K562 (cell line): ENCODE measurements around the gene GPR37L1. TPM values are rescaled to one million over a fixed set of nuclear protein-coding genes. Genes with fewer than 3 reads are reported as not detected.
A peak's percentile ranks its signal among the peaks of the same experiment; 100 is the strongest.

Experiments
- ARNT ChIP-seq, 2 experiments: fragments of 450-650 bp; IDR thresholded peaks; 2 replicates each; pipeline ENCODE4 v1.6.1; 2016; ENCODE audit warnings: mild to moderate bottlenecking in 1 of 2
- BHLHE40 ChIP-seq: IDR thresholded peaks from 2 replicates; pipeline ENCODE4 v1.6.1; 2011; ENCODE audit warnings: low read length, improper control_type of control experiment
- BRCA1 ChIP-seq, 2 experiments: fragments of 450-650 bp in 1 of 2; sonication (generic) in 1 of 2; formaldehyde crosslinking in 1 of 2; IDR thresholded peaks; 2 replicates each; pipeline versions ENCODE4 v1.5.0 to v1.6.1; 2017 to 2020; ENCODE audit warnings: mild to moderate bottlenecking in 1 of 2, missing genetic modification reagents in 1 of 2
- CC2D1A ChIP-seq: fragments of 450-650 bp; IDR thresholded peaks from 2 replicates; pipeline ENCODE4 v1.6.1; 2017; ENCODE audit warnings: mild to moderate bottlenecking
- CCNT2 ChIP-seq: IDR thresholded peaks from 2 replicates; pipeline ENCODE4 v1.6.1; 2011; ENCODE audit warnings: borderline replicate concordance, low read depth, mild to moderate bottlenecking, moderate library complexity, mixed read lengths, low read length; ENCODE audit not compliant: insufficient read length; ENCODE audit errors: extremely low read depth
- GABPB1 ChIP-seq: sonication (generic); formaldehyde crosslinking; IDR thresholded peaks from 2 replicates; pipeline ENCODE4 v1.8.0; 2022; ENCODE audit warnings: mild to moderate bottlenecking, missing genetic modification reagents
- GATA2 ChIP-seq: sonication (generic); formaldehyde crosslinking; IDR thresholded peaks from 2 replicates; pipeline ENCODE4 v1.4.0; 2020; ENCODE audit warnings: mild to moderate bottlenecking, missing genetic modification reagents
- HNRNPK ChIP-seq: fragments of 200-400 bp; formaldehyde crosslinking; IDR thresholded peaks from one replicate; pipeline ENCODE4 v1.6.1; 2018; ENCODE audit warnings: mild to moderate bottlenecking, low read depth, low read length; ENCODE audit not compliant: poor library complexity, severe bottlenecking
- HNRNPLL ChIP-seq: fragments of 200-400 bp; formaldehyde crosslinking; IDR thresholded peaks from 2 replicates; pipeline ENCODE4 v1.6.1; 2017; ENCODE audit warnings: low read length, low read depth, mild to moderate bottlenecking; ENCODE audit not compliant: poor library complexity, severe bottlenecking
- MBD2 ChIP-seq: sonication (generic); IDR thresholded peaks from 2 replicates; pipeline ENCODE4 v1.6.1; 2016; ENCODE audit warnings: low read depth, borderline replicate concordance
- MCM2 ChIP-seq: fragments of 450-650 bp; IDR thresholded peaks from 2 replicates; pipeline ENCODE4 v1.6.1; 2017; ENCODE audit warnings: low read depth, mild to moderate bottlenecking
- MIER1 ChIP-seq: fragments of 450-650 bp; IDR thresholded peaks from 2 replicates; pipeline ENCODE4 v1.6.1; 2016; ENCODE audit warnings: antibody characterized with exemption, mild to moderate bottlenecking, low read depth
- NR4A1 ChIP-seq, 2 experiments: fragments of 250-450 bp in 1 of 2; fragments of 450-650 bp in 1 of 2; sonication (Bioruptor Pico) in 1 of 2; IDR thresholded peaks; 2 replicates each; pipeline versions ENCODE4 v1.4.0 to v1.6.1; 2016 to 2020; ENCODE audit warnings: mild to moderate bottlenecking in 2 of 2, missing compliant biosample characterization in 1 of 2, missing genetic modification characterization in 1 of 2, moderate library complexity in 1 of 2
- OTX1 ChIP-seq: fragments of 450-650 bp; formaldehyde crosslinking; IDR thresholded peaks from 2 replicates; pipeline ENCODE4 v1.4.0; 2022; ENCODE audit warnings: mild to moderate bottlenecking
- POLR2B ChIP-seq: fragments of 450-650 bp; IDR thresholded peaks from 2 replicates; pipeline ENCODE4 v1.6.1; 2018; ENCODE audit warnings: low read depth; ENCODE audit not compliant: partially characterized antibody
- POLR3A ChIP-seq: IDR thresholded peaks from 2 replicates; pipeline ENCODE4 v1.6.1; 2011; ENCODE audit warnings: borderline replicate concordance, mild to moderate bottlenecking, moderate library complexity; ENCODE audit not compliant: insufficient read length, insufficient read depth; ENCODE audit errors: extremely low read depth
- PRMT5 ChIP-seq: sonication (generic); formaldehyde crosslinking; IDR thresholded peaks from 2 replicates; pipeline ENCODE4 v1.5.0; 2020; ENCODE audit warnings: missing genetic modification reagents
- RB1 ChIP-seq: fragments of 450-650 bp; IDR thresholded peaks from 2 replicates; pipeline ENCODE4 v1.6.1; 2017; ENCODE audit warnings: low read depth, mild to moderate bottlenecking
- RCOR1 ChIP-seq, 2 experiments: IDR thresholded peaks; 2 replicates each; pipeline ENCODE4 v1.6.1; 2012; ENCODE audit warnings: low read depth in 2 of 2, low read length in 2 of 2, borderline replicate concordance in 1 of 2, improper control_type of control experiment in 1 of 2
- SIRT6 ChIP-seq: IDR thresholded peaks from one replicate; pipeline ENCODE4 v1.6.1; 2012; ENCODE audit warnings: low read depth, mild to moderate bottlenecking, control low read depth, inconsistent platforms, low read length, moderate library complexity
- SNIP1 ChIP-seq: fragments of 450-650 bp; IDR thresholded peaks from 2 replicates; pipeline ENCODE4 v1.7.1; 2017; ENCODE audit warnings: low read depth, mild to moderate bottlenecking
- THRAP3 ChIP-seq: fragments of 450-650 bp; IDR thresholded peaks from 2 replicates; pipeline ENCODE4 v1.6.1; 2016; ENCODE audit warnings: mild to moderate bottlenecking, inconsistent platforms, borderline replicate concordance
- ZBTB9 ChIP-seq: fragments of 450-650 bp; formaldehyde crosslinking; IDR thresholded peaks from 2 replicates; pipeline ENCODE4 v1.4.0; 2020; ENCODE audit warnings: mild to moderate bottlenecking, moderate library complexity
- ZNF121 ChIP-seq: sonication (generic); formaldehyde crosslinking; conservative IDR thresholded peaks from 2 replicates; pipeline ENCODE4 v1.8.0; 2022; ENCODE audit warnings: missing genetic modification reagents
- ZNF3 ChIP-seq: fragments of 250-450 bp; sonication (Bioruptor Pico); IDR thresholded peaks from 2 replicates; pipeline ENCODE4 v1.5.0; 2021; ENCODE audit warnings: mild to moderate bottlenecking, moderate library complexity
- ZNF445 ChIP-seq: fragments of 250-450 bp; sonication (Bioruptor Pico); IDR thresholded peaks from 2 replicates; pipeline ENCODE4 v1.4.0; 2020; ENCODE audit warnings: low read depth, mild to moderate bottlenecking, moderate library complexity
- ZNF740 ChIP-seq, 3 experiments: fragments of 200-800 bp in 1 of 3; sonication (Bioruptor generic) in 1 of 3; sonication (generic) in 1 of 3; formaldehyde crosslinking in 1 of 3; IDR thresholded peaks; 2 replicates each; pipeline versions ENCODE4 v1.6.1 to v1.8.0; 2016 to 2022; ENCODE audit warnings: mild to moderate bottlenecking in 2 of 3, missing compliant biosample characterization in 2 of 3, missing genetic modification characterization in 2 of 3, missing genetic modification reagents in 1 of 3
- ZNF76 ChIP-seq: fragments of 250-450 bp; sonication (Bioruptor Pico); IDR thresholded peaks from 2 replicates; pipeline ENCODE4 v1.4.0; 2020; ENCODE audit warnings: mild to moderate bottlenecking, moderate library complexity, borderline replicate concordance
- polyA plus RNA-seq, 8 experiments: library from polyadenylated mRNA; depleted of rRNA in 4 of 8; stranded (reverse) in 5 of 8; unstranded in 3 of 8; fragments of >200 nt; fragmentation: Nextera tagmentation in 2 of 8; fragmentation: Illumina TruSeq in 1 of 8; extraction: Ambion mirVana in 2 of 8; extraction: Trizol in 1 of 8; gene quantifications; 2 replicates each; pipeline versions ENCODE4 v1.2.1 to v1.2.3, GENCODE V29; 2011 to 2014; ENCODE audit warnings: inconsistent platforms in 1 of 8, missing spikeins in 1 of 8
- total RNA-seq, 7 experiments: library from RNA; depleted of rRNA in 6 of 7; stranded (reverse); fragments of >200 nt in 6 of 7; fragmentation: Illumina TruSeq in 2 of 7; extraction: Trizol in 2 of 7; gene quantifications; 2 replicates each; pipeline versions ENCODE4 v1.2.1 to v1.2.3, GENCODE V29; 2011 to 2021; ENCODE audit warnings: low replicate concordance in 1 of 7

The GPR37L1 gene
- total and polyA plus RNA-seq, 9 of the 15 experiments (the other 6 are each of a cell fraction or from before 2014, with no cell fraction given), result not detected

GRCh38 chr1:202117898-202118371 lies 4.8 kb upstream of the GPR37L1 start (continued):
- 0 out of 2 replicates have a peak, but pooled peaks have one; percentile 52 for TF ChIP-seq BHLHE40
- TF ChIP-seq ZNF76 (CRISPR knock-in tag), result no peak
- TF ChIP-seq CC2D1A, result peak; percentile 62; the same call in 1 of the 2 replicates
- TF ChIP-seq ZBTB9 (CRISPR knock-in tag), result peak; percentile 66; the same call in 1 of the 2 replicates
- TF ChIP-seq RCOR1 (IDR thresholded peaks at IDR 0.05; ENCODE audit: borderline replicate concordance in 1 of 2, low read depth in 2 of 2, low read length in 2 of 2), result peak; percentile 70 to 99
- TF ChIP-seq ZNF121, result 0 out of 2 replicates have a peak, but pooled peaks have one; percentile 39
- no peak for TF ChIP-seq MCM2
- no peak for TF ChIP-seq HNRNPLL
- TF ChIP-seq ARNT (IDR thresholded peaks at IDR 0.05), result peak; percentile 54 to 92; a peak in 2 of 4 replicates
- no peak for TF ChIP-seq MBD2
- no peak for TF ChIP-seq POLR2B
- TF ChIP-seq GABPB1, result no peak
- no peak for TF ChIP-seq PRMT5
- no peak for TF ChIP-seq SNIP1
- TF ChIP-seq RB1, result 0 out of 2 replicates have a peak, but pooled peaks have one; percentile 31
- TF ChIP-seq POLR3A, result peak; percentile 44
- TF ChIP-seq BRCA1 (IDR thresholded peaks at IDR 0.05), result no peak
- TF ChIP-seq BRCA1 (CRISPR knock-in tag; IDR thresholded peaks at IDR 0.05), result no peak
- no peak for TF ChIP-seq OTX1 (CRISPR knock-in tag)
- no peak for TF ChIP-seq ZNF3 (CRISPR knock-in tag)
- peak; percentile 82 for TF ChIP-seq CCNT2
- TF ChIP-seq SIRT6, result no peak
- no peak for TF ChIP-seq NR4A1 (CRISPR knock-in tag; IDR thresholded peaks at IDR 0.05)
- 0 out of 2 replicates have a peak, but pooled peaks have one; percentile 62 for TF ChIP-seq NR4A1 (tag; IDR thresholded peaks at IDR 0.05)
- TF ChIP-seq ZNF740 (CRISPR knock-in tag; IDR thresholded peaks at IDR 0.05), result no peak
- TF ChIP-seq ZNF740 (tag; IDR thresholded peaks at IDR 0.05), result no peak
- no peak for TF ChIP-seq HNRNPK
- no peak for TF ChIP-seq MIER1
- peak; percentile 78 for TF ChIP-seq GATA2 (CRISPR knock-in tag)
- no peak for TF ChIP-seq THRAP3
- no peak for TF ChIP-seq ZNF445 (CRISPR knock-in tag)
